ENCODE measurements around the gene TNPO3.

- TF ChIP-seq, protein P1, sequence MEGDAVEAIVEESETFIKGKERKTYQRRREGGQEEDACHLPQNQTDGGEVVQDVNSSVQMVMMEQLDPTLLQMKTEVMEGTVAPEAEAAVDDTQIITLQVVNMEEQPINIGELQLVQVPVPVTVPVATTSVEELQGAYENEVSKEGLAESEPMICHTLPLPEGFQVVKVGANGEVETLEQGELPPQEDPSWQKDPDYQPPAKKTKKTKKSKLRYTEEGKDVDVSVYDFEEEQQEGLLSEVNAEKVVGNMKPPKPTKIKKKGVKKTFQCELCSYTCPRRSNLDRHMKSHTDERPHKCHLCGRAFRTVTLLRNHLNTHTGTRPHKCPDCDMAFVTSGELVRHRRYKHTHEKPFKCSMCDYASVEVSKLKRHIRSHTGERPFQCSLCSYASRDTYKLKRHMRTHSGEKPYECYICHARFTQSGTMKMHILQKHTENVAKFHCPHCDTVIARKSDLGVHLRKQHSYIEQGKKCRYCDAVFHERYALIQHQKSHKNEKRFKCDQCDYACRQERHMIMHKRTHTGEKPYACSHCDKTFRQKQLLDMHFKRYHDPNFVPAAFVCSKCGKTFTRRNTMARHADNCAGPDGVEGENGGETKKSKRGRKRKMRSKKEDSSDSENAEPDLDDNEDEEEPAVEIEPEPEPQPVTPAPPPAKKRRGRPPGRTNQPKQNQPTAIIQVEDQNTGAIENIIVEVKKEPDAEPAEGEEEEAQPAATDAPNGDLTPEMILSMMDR (IDR thresholded peaks at IDR 0.05) = no peak
- no peak for TF ChIP-seq EZH2 (IDR thresholded peaks at IDR 0.05)
- TF ChIP-seq EZH2phosphoT487 (IDR thresholded peaks at IDR 0.05) = no peak
Observed at GRCh38 chr7:128948312-128948973, 106.5 kb downstream of the TNPO3 start.

Data from neural progenitor cell (in vitro differentiated cells).